ENCODE measurements around the gene TTF2. TPM values are rescaled to one million over a fixed set of nuclear protein-coding genes. Genes with fewer than 3 reads are reported as not detected.

The TTF2 gene
- total and polyA plus RNA-seq, 4 experiments from 2014 or later: 5.7 to 29.5 (median 20.2) TPM

GRCh38 chr1:117058810-117059209 is 1.3 kb upstream of the TTF2 start:
- Histone ChIP-seq H3K27ac (ENCODE audit: low read depth, low read length) (peak overlapping the region; percentile 75), H3K9me3 (ENCODE audit: control insufficient read depth in 1 of 2, low read length in 2 of 2) (no peaks in the 10 kb centered on the region), H3K4me1 (ENCODE audit: insufficient read depth, low read length) (peaks cover 40% of the 10 kb centered on the region), H3K4me3 (ENCODE audit: low read length in 2 of 2) (peak overlapping the region; percentile 77 to 85), H3K27me3 (ENCODE audit: insufficient read depth, low read length) (no peaks in the 10 kb centered on the region), H3K36me3 (ENCODE audit: insufficient read depth, low read length) (no peaks in the 10 kb centered on the region)
- Mint-ChIP-seq H3K4me1 (peaks cover 23 to 42% (median 28%) of the 10 kb centered on the region in 4 donors), H3K27ac (no peak overlapping the region), H3K27me3 (no peaks in the 10 kb centered on the region), H3K4me3 (peak overlapping the region in 1 of 8 donors; percentile 33), H3K9me3 (no peaks in the 10 kb centered on the region), H3K36me3 (peaks cover 8 to 11% of the 10 kb centered on the region in 2 donors)
- ChIA-PET CTCF (ENCODE audit: partially characterized antibody) (interaction anchor here (1.1 to 12.8 kb wide), 8 partner anchors 10 to 484 kb away, joined by 3 to 160 read pairs (median 8); no protein-coding TSS in a partner anchor), POLR2A (ENCODE audit: partially characterized antibody) (interaction anchor here (0.6 to 5.7 kb wide), 9 partner anchors 13 to 543 kb away, joined by 3 to 58 read pairs (median 7); partner anchors contain the start of gene CD101)
- intact Hi-C loops (cut with micrococcal nuclease): loop anchor here (1.0 to 5.0 kb wide), 3 partner anchors 127 to 922 kb away; no protein-coding TSS in a partner anchor
- peak in 1 of 5 donors; percentile 3 for DNase-seq

GRCh38 chr1:117059334-117059677 is 820 bp upstream of the TTF2 start:
- H3K9me3 ChIP-seq (ENCODE audit: control insufficient read depth in 1 of 2, low read length in 2 of 2): no peaks in the 10 kb centered on the region
- H3K4me3 ChIP-seq (ENCODE audit: low read length in 2 of 2): peak overlapping the region; percentile 77 to 85
- peaks cover 40% of the 10 kb centered on the region for H3K4me1 ChIP-seq (ENCODE audit: insufficient read depth, low read length)
- H3K9me3 Mint-ChIP-seq: no peaks in the 10 kb centered on the region
- H3K36me3 ChIP-seq (ENCODE audit: insufficient read depth, low read length): no peaks in the 10 kb centered on the region
- no peaks in the 10 kb centered on the region for H3K27me3 ChIP-seq (ENCODE audit: insufficient read depth, low read length)
- no peak overlapping the region for H3K4me3 Mint-ChIP-seq
- DNase-seq: peak; percentile 61 to 82 (median 72)
- intact Hi-C loops (cut with micrococcal nuclease): loop anchor here (1.0 to 5.0 kb wide), 3 partner anchors 127 to 922 kb away; no protein-coding TSS in a partner anchor
- ChIA-PET CTCF (ENCODE audit: partially characterized antibody) (interaction anchor here (1.0 to 12.8 kb wide), 12 partner anchors 10 to 485 kb away, joined by 3 to 160 read pairs (median 5); no protein-coding TSS in a partner anchor), POLR2A (ENCODE audit: partially characterized antibody) (interaction anchor here (0.6 to 5.7 kb wide), 26 partner anchors 14 to 597 kb away, joined by 3 to 58 read pairs (median 7); partner anchors contain the start of genes CD101, CD2 and IGSF3)
- H3K27ac ChIP-seq (ENCODE audit: low read depth, low read length): peak overlapping the region; percentile 75
- peaks cover 8 to 14% of the 10 kb centered on the region in 2 donors for H3K36me3 Mint-ChIP-seq
- H3K27ac Mint-ChIP-seq: no peak overlapping the region
- no peaks in the 10 kb centered on the region for H3K27me3 Mint-ChIP-seq
- H3K4me1 Mint-ChIP-seq: peaks cover 23 to 46% (median 29%) of the 10 kb centered on the region in 4 donors

GRCh38 chr1:117060441-117061317 is 553 bp downstream of the TTF2 start:
- peak in 3 of 5 donors; percentile 27 to 73 (median 42) for DNase-seq
- Mint-ChIP-seq H3K4me3 (no peak overlapping the region), H3K27ac (peak overlapping the region in 2 of 7 donors; percentile 81 to 84), H3K36me3 (peaks cover 12 to 17% of the 10 kb centered on the region in 2 donors), H3K4me1 (peaks cover 24 to 46% (median 29%) of the 10 kb centered on the region in 4 donors), H3K9me3 (no peaks in the 10 kb centered on the region), H3K27me3 (no peaks in the 10 kb centered on the region)
- intact Hi-C loops (cut with micrococcal nuclease): loop anchor here (1.0 to 10.0 kb wide), 8 partner anchors 62 to 602 kb away; partner anchors contain the start of genes MAN1A2 and TENT5C
- Histone ChIP-seq H3K36me3 (ENCODE audit: insufficient read depth, low read length) (no peaks in the 10 kb centered on the region), H3K9me3 (ENCODE audit: control insufficient read depth in 1 of 2, low read length in 2 of 2) (no peaks in the 10 kb centered on the region), H3K4me3 (ENCODE audit: low read length in 2 of 2) (peak overlapping the region; percentile 77 to 85), H3K27me3 (ENCODE audit: insufficient read depth, low read length) (no peaks in the 10 kb centered on the region), H3K27ac (ENCODE audit: low read depth, low read length) (peak overlapping the region; percentile 75), H3K4me1 (ENCODE audit: insufficient read depth, low read length) (peaks cover 37% of the 10 kb centered on the region)
- POLR2A ChIA-PET (ENCODE audit: partially characterized antibody): interaction anchor here (0.6 to 5.7 kb wide), 51 partner anchors 8 to 909 kb away, joined by 3 to 58 read pairs (median 4); partner anchors contain the start of genes CD101, CD2, IGSF3 and MAN1A2
- CTCF ChIA-PET (ENCODE audit: partially characterized antibody): interaction anchor here (0.7 to 12.8 kb wide), 15 partner anchors 8 to 486 kb away, joined by 3 to 160 read pairs (median 5); no protein-coding TSS in a partner anchor

- Mint-ChIP-seq H3K9me3 (no peaks in the 10 kb centered on the region), H3K36me3 (peaks cover 14 to 23% of the 10 kb centered on the region in 2 donors), H3K27me3 (no peaks in the 10 kb centered on the region), H3K4me3 (peak overlapping the region in 1 of 8 donors; percentile 28), H3K27ac (peak overlapping the region in 3 of 7 donors; percentile 4 to 48 (median 25)), H3K4me1 (peaks cover 26 to 46% (median 32%) of the 10 kb centered on the region in 4 donors)
- Histone ChIP-seq H3K4me3 (ENCODE audit: low read length in 2 of 2) (no peak overlapping the region), H3K27ac (ENCODE audit: low read depth, low read length) (no peak overlapping the region), H3K9me3 (ENCODE audit: control insufficient read depth in 1 of 2, low read length in 2 of 2) (no peaks in the 10 kb centered on the region), H3K27me3 (ENCODE audit: insufficient read depth, low read length) (no peaks in the 10 kb centered on the region), H3K4me1 (ENCODE audit: insufficient read depth, low read length) (peaks cover 37% of the 10 kb centered on the region), H3K36me3 (ENCODE audit: insufficient read depth, low read length) (no peaks in the 10 kb centered on the region)
- POLR2A ChIA-PET (ENCODE audit: partially characterized antibody): interaction anchor here (0.6 to 1.4 kb wide), 5 partner anchors 53 to 541 kb away, joined by 3 to 5 read pairs (median 3); no protein-coding TSS in a partner anchor
- CTCF ChIA-PET (ENCODE audit: partially characterized antibody): interaction anchor here (1.0 to 1.1 kb wide), 2 partner anchors 67 to 337 kb away, joined by 5 read pairs; no protein-coding TSS in a partner anchor
- peak in 1 of 5 donors; percentile 57 for DNase-seq
- intact Hi-C loops (cut with micrococcal nuclease): loop anchor here (2.0 to 10.0 kb wide), 6 partner anchors 61 to 600 kb away; partner anchors contain the start of gene MAN1A2
Measured at GRCh38 chr1:117061986-117062415, 1.9 kb downstream of the TTF2 start.

GRCh38 chr1:117066367-117066766 is 6.2 kb downstream of the TTF2 start:
- H3K9me3 ChIP-seq (ENCODE audit: control insufficient read depth in 1 of 2, low read length in 2 of 2): no peaks in the 10 kb centered on the region
- no peak for DNase-seq
- H3K36me3 ChIP-seq (ENCODE audit: insufficient read depth, low read length): no peaks in the 10 kb centered on the region
- Mint-ChIP-seq H3K4me1 (peaks cover 12 to 31% (median 26%) of the 10 kb centered on the region in 4 donors), H3K27me3 (no peaks in the 10 kb centered on the region), H3K4me3 (no peak overlapping the region), H3K9me3 (no peaks in the 10 kb centered on the region), H3K27ac (no peak overlapping the region), H3K36me3 (peaks cover 18 to 28% of the 10 kb centered on the region in 2 donors)
- no peak overlapping the region for H3K4me3 ChIP-seq (ENCODE audit: low read length in 2 of 2)
- H3K27me3 ChIP-seq (ENCODE audit: insufficient read depth, low read length): no peaks in the 10 kb centered on the region
- ChIA-PET POLR2A (ENCODE audit: partially characterized antibody) (no interaction called here), CTCF (ENCODE audit: partially characterized antibody) (interaction anchor here (0.6 to 10.1 kb wide), 13 partner anchors 10 to 830 kb away, joined by 3 to 111 read pairs (median 3); partner anchors contain the start of gene CD2)
- H3K27ac ChIP-seq (ENCODE audit: low read depth, low read length): no peak overlapping the region
- peaks cover 18% of the 10 kb centered on the region for H3K4me1 ChIP-seq (ENCODE audit: insufficient read depth, low read length)
- intact Hi-C loops (cut with micrococcal nuclease): loop anchor here (2.0 to 10.0 kb wide), 2 partner anchors 298 to 828 kb away; partner anchors contain the start of gene MAN1A2

- Histone ChIP-seq H3K4me1 (ENCODE audit: insufficient read depth, low read length) (peaks cover 7% of the 10 kb centered on the region), H3K9me3 (ENCODE audit: control insufficient read depth in 1 of 2, low read length in 2 of 2) (no peaks in the 10 kb centered on the region), H3K27ac (ENCODE audit: low read depth, low read length) (no peak overlapping the region), H3K36me3 (ENCODE audit: insufficient read depth, low read length) (no peaks in the 10 kb centered on the region), H3K27me3 (ENCODE audit: insufficient read depth, low read length) (no peaks in the 10 kb centered on the region), H3K4me3 (ENCODE audit: low read length in 2 of 2) (no peak overlapping the region)
- DNase-seq: peak in 4 of 5 donors; percentile 22 to 45 (median 40)
- Mint-ChIP-seq H3K4me3 (no peak overlapping the region), H3K4me1 (peaks cover 8 to 23% (median 17%) of the 10 kb centered on the region in 4 donors), H3K27ac (no peak overlapping the region), H3K9me3 (no peaks in the 10 kb centered on the region), H3K36me3 (peaks cover 16 to 26% of the 10 kb centered on the region in 2 donors), H3K27me3 (no peaks in the 10 kb centered on the region)
- POLR2A ChIA-PET (ENCODE audit: partially characterized antibody): interaction anchor here (1.0 to 1.2 kb wide), 2 partner anchors 26 to 61 kb away, joined by 3 to 4 read pairs; no protein-coding TSS in a partner anchor
- intact Hi-C loops (cut with micrococcal nuclease): loop anchor here (1.0 to 10.0 kb wide), 4 partner anchors 61 to 827 kb away; partner anchors contain the start of gene MAN1A2
- CTCF ChIA-PET (ENCODE audit: partially characterized antibody): interaction anchor here (0.6 to 10.1 kb wide), 20 partner anchors 10 to 839 kb away, joined by 3 to 111 read pairs (median 4); partner anchors contain the start of gene CD2
Measured at GRCh38 chr1:117067533-117068370, 7.6 kb downstream of the TTF2 start.

Measured in CD4-positive, alpha-beta memory T cell (primary cell).